GM19395 (cell line): ENCODE measurements around the gene SIK3.

ENCODE experiments used
- ATAC-seq: cut with Tn5 transposase; IDR thresholded peaks from one replicate; pipeline ENCODE4 v1.9.1; 2021; ENCODE audit warnings: mild to moderate bottlenecking, moderate library complexity; ENCODE audit not compliant: unreplicated experiment

SIK3 gene

GRCh38 chr11:116903090-116903489 lies 195.1 kb downstream of the SIK3 start:
- ATAC-seq = no peak

- no peak for ATAC-seq
Measured at GRCh38 chr11:116901964-116902688, 196.1 kb downstream of the SIK3 start.

- no peak for ATAC-seq
Measured at GRCh38 chr11:116901211-116901610, 197.0 kb downstream of the SIK3 start.

GRCh38 chr11:116896211-116896610 lies 202.0 kb downstream of the SIK3 start:
- ATAC-seq = no peak

- ATAC-seq = no peak
Measured at GRCh38 chr11:116895048-116895757, 203.0 kb downstream of the SIK3 start.

GRCh38 chr11:116893906-116894305 lies 204.3 kb downstream of the SIK3 start:
- no peak for ATAC-seq

- no peak for ATAC-seq
Measured at GRCh38 chr11:116893437-116893836, 204.8 kb downstream of the SIK3 start.

GRCh38 chr11:116892374-116892773 lies 205.9 kb downstream of the SIK3 start:
- no peak for ATAC-seq

GRCh38 chr11:116891746-116892145 lies 206.5 kb downstream of the SIK3 start:
- ATAC-seq = no peak

GRCh38 chr11:116890607-116891006 lies 207.6 kb downstream of the SIK3 start:
- ATAC-seq = no peak

- peak; percentile 79 for ATAC-seq
Measured at GRCh38 chr11:116890193-116890592, 208.0 kb downstream of the SIK3 start.

GRCh38 chr11:116888884-116889549 lies 209.2 kb downstream of the SIK3 start:
- no peak for ATAC-seq

GRCh38 chr11:116888024-116888423 lies 210.2 kb downstream of the SIK3 start:
- no peak for ATAC-seq

- ATAC-seq = no peak
Measured at GRCh38 chr11:116885951-116886655, 212.1 kb downstream of the SIK3 start.

- no peak for ATAC-seq
Measured at GRCh38 chr11:116882386-116882785, 215.8 kb downstream of the SIK3 start.

GRCh38 chr11:116881143-116881542 lies 217.1 kb downstream of the SIK3 start:
- no peak for ATAC-seq

- no peak for ATAC-seq
Measured at GRCh38 chr11:116879800-116880625, 218.2 kb downstream of the SIK3 start.

GRCh38 chr11:116876656-116877055 lies 221.6 kb downstream of the SIK3 start:
- ATAC-seq = no peak

- ATAC-seq = no peak
Measured at GRCh38 chr11:116875194-116875593, 223.0 kb downstream of the SIK3 start.

- ATAC-seq = no peak
Measured at GRCh38 chr11:116874251-116874650, 224.0 kb downstream of the SIK3 start.
